Activated CD4-positive, alpha-beta memory T cell treated with anti-CD3 and anti-CD28 coated beads, Interleukin-2, amount 10 ng/mL, durations not matched to agents 7 days and 5 days (primary cell): Measurements from ENCODE around the gene SFMBT2. TPM values are rescaled to one million over a fixed set of nuclear protein-coding genes. Genes with fewer than 3 reads are reported as not detected.
"Not testable (repeated sequence)": the region's sequence is repeated elsewhere in the genome, so short reads cannot be mapped to it uniquely, and the experiment has no call there.

ENCODE experiments used
- CTCF ChIA-PET: fragments of 350-600 bp; sonication (Branson Sonifier 250); formaldehyde crosslinking; loops from one replicate; lab custom pipeline; 2021; ENCODE audit warnings: antibody characterized with exemption, inconsistent platforms; lab: Charles Lee
- POLR2A ChIA-PET: fragments of 350-600 bp; sonication (Branson Sonifier 250); formaldehyde crosslinking; loops from one replicate; lab custom pipeline; 2021; ENCODE audit warnings: antibody characterized with exemption; lab: Charles Lee
- DNase-seq: peaks from one replicate; pipeline ENCODE4 v3.0.0-alpha.2; 2020
- H3K27ac Mint-ChIP-seq: one replicate; pipeline ENCODE4 v1.8.0; 2021; ENCODE audit warnings: mild to moderate bottlenecking, mixed read lengths
- H3K27me3 Mint-ChIP-seq: one replicate; pipeline ENCODE4 v1.8.0; 2021; ENCODE audit warnings: mixed read lengths
- H3K36me3 Mint-ChIP-seq: one replicate; pipeline ENCODE4 v1.8.0; 2021; ENCODE audit warnings: low read depth, mixed read lengths
- H3K4me1 Mint-ChIP-seq: one replicate; pipeline ENCODE4 v1.8.0; 2021; ENCODE audit warnings: mixed read lengths
- H3K4me3 Mint-ChIP-seq: one replicate; pipeline ENCODE4 v1.8.0; 2021; ENCODE audit warnings: mild to moderate bottlenecking, mixed read lengths
- H3K9me3 Mint-ChIP-seq: one replicate; pipeline ENCODE4 v1.8.0; 2021; ENCODE audit warnings: mixed read lengths
- total RNA-seq, 2 experiments: library from RNA; stranded (reverse); gene quantifications; one replicate each; pipeline ENCODE4 v1.2.3, GENCODE V29; 2021

SFMBT2 gene
- total RNA-seq, 2 experiments from 2014 or later: 25.8 to 27.0 TPM

DNA sequence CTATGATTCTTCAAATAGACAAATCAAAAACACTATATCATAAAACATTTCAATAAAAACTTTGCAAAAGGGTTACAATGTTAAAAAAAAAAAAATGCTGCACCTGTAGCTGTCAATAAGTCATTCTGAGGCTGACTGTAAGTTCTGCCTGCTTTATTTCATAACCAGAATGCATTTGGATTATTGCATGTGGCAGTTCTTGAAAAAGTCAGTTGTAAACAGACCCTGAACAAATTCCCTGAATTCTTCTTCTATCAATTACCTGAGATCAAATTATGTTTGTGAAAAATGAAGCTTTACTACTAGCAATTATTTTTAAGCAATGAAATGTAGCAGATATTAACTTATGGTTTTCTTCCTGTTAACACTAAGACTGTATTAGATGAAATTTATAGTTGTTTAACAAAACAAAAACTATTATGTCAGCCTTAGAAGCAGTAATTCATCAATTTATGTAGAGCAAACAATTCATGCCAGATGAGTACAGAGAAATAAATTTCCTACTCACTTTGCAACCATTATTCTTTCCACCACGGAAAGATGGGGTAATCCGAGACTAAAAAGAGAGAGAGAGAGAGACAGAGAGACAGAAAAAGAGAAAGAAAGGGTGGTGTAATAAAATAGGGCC is 107.8 kb downstream of the SFMBT2 start:
- CTCF ChIA-PET: no interaction called here
- H3K9me3 Mint-ChIP-seq: peaks cover 4% of the 10 kb centered on the region
- peaks cover 23% of the 10 kb centered on the region for H3K36me3 Mint-ChIP-seq
- POLR2A ChIA-PET: no interaction called here
- H3K27ac Mint-ChIP-seq: no peak overlapping the region
- no peaks in the 10 kb centered on the region for H3K4me1 Mint-ChIP-seq
- H3K27me3 Mint-ChIP-seq: no peaks in the 10 kb centered on the region
- H3K4me3 Mint-ChIP-seq: no peak overlapping the region
- no peak for DNase-seq

DNA sequence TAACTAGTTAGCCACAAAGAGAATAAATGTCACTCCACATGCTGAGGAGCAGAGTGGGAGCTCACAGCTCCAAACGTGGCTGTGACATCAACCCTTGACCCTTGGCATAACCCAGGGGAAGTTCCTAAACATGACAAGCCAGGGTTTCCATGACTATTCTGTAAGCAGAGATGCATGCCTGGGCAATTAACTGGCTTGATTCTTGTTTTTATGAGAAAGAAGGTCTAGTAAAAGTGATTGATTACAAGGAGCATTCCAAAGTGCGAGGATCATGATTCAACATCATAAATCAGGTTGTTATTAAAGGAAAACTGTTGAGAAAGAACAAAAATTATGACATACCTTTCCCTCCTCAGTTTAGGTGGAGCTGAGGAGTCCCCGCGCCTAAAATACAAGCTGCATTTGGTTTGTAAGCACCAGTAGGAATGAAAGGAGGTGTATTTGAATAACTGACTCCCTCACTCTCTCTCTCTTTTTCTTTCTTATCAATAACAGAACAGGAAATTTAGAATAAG is 108.4 kb downstream of the SFMBT2 start:
- CTCF ChIA-PET: no interaction called here
- POLR2A ChIA-PET: no interaction called here
- peaks cover 27% of the 10 kb centered on the region for H3K36me3 Mint-ChIP-seq

DNA sequence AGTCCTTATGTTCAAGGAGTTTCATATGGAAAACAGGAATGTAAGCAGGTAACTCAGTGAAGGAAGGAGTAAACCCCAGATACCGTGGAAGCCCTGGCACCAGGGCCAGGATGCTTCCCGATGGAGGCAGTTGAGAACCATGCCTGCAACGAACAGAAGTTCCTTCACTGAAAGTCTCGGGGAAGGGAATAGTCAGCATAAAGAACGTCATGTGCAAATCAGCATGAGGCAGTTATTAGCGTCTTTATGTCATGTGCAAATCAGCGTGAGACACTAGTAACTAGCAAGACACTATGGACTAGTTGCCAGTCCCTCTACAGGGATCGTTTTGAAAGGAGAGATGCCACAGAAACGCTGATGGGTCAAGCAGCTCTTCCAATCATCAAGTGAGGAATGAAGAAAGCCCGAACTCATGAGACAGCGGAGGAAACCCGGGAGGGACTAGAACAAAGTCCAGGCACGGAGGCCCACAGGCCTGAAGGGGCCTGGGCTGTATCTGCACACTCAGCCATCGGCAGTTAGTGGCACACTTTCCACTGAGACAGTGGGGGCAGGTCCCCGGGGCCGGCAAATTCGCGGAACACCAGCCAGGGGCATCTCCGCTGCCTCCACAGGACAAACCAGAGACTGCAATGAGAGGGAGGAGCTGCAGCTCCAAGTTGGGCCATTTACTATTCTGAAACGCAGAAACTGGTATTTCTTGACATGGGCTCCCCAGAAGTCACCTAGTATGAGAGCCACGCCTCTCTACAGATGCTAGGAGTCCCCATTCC is 109.6 kb downstream of the SFMBT2 start:
- peaks cover 35% of the 10 kb centered on the region for H3K36me3 Mint-ChIP-seq

More for the DNA sequence above, 108.4 kb downstream of the SFMBT2 start:
- H3K9me3 Mint-ChIP-seq: peaks cover 3% of the 10 kb centered on the region
- H3K4me3 Mint-ChIP-seq: no peak overlapping the region
- H3K4me1 Mint-ChIP-seq: no peaks in the 10 kb centered on the region
- no peak for DNase-seq
- no peaks in the 10 kb centered on the region for H3K27me3 Mint-ChIP-seq
- H3K27ac Mint-ChIP-seq: no peak overlapping the region

DNA sequence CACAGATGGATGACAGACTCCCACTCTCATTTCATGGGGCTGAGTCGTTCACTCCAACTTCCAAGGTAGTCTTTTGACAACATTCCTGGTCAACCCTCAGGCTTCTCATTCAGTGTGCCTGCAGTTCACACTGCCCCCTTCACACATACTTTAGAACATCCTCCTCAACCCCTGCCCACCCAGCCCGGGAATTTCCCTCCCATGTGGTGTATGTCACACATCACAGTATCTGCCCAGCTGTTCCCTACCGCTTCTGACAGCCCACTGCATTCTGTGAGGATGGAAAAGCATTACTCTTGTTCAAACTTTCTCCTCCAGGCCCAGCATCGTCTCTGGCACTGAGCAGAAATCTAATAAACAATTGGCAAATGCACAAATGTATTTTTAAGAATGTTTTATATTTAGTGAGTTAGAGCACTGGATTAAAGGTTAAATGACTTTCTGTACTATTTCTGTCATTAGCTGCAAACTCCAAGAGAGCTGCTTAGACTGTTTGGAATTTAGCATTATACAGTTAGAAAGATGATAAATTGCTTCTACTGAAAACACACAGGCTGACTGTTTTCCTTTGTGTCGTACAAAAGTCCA is 110.4 kb downstream of the SFMBT2 start:
- Mint-ChIP-seq H3K27me3 (no peaks in the 10 kb centered on the region), H3K36me3 (peaks cover 35% of the 10 kb centered on the region)
- POLR2A ChIA-PET: no interaction called here

More for the DNA sequence above, 109.6 kb downstream of the SFMBT2 start:
- DNase-seq: no peak
- ChIA-PET POLR2A (no interaction called here), CTCF (no interaction called here)
- Mint-ChIP-seq H3K4me1 (peaks cover 7% of the 10 kb centered on the region), H3K27me3 (no peaks in the 10 kb centered on the region), H3K9me3 (no peaks in the 10 kb centered on the region), H3K4me3 (no peak overlapping the region), H3K27ac (no peak overlapping the region)

DNA sequence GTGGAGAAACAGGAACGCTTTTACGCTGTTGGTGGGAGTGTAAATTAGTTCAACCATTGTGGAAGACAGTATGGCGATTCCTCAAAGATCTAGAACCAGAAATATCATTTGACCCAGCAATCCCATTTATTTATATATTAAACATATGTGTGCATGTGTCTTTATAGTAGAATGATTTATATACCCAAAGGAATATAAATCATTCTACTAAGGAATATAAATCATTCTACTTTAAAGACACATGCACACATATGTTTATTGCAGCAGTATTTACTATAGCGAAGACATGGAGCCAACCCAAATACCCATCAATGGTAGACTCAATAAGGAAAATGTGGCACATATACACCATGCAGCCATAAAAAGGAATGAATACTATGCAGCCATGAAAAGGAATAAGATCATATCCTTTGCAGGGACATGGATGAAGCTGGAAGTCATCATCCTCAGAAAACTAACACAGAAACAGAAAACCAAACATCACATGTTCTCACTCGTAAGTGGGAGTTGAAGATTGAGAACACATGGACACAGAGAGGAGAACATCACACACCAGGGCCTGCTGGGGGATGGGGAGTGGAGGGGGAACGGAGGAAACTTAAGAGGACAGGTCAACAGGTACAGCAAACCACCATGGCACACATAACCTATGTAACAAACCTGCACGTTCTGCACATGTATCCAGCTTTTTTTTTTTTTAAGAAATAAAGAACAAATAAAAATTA is 111.1 kb downstream of the SFMBT2 start:
- H3K4me1 Mint-ChIP-seq, POLR2A ChIA-PET, CTCF ChIA-PET: not testable (repeated sequence)

More for the DNA sequence above, 110.4 kb downstream of the SFMBT2 start:
- Mint-ChIP-seq H3K9me3 (no peaks in the 10 kb centered on the region), H3K4me1 (peaks cover 7% of the 10 kb centered on the region), H3K4me3 (no peak overlapping the region), H3K27ac (no peak overlapping the region)
- CTCF ChIA-PET: no interaction called here
- no peak for DNase-seq

DNA sequence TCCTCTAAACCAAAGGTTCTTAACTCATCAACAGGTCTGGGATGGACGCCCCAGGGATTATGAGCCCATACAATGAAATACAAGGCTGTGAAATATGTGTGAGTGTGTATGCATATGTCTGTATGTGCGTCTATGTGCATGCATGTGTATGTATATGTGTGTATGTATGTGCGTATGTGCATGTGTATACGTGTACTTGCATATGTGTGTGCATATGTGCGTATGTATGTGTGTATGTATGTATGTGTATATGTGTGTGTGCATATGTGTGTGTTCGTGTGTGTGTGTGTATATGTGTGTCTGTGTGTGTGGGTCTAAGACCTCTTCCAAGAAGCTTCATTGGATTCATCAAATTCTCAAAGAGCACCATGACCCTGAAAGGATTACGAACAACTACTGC is 112.3 kb downstream of the SFMBT2 start:
- no peak for DNase-seq
- H3K27ac Mint-ChIP-seq: no peak overlapping the region
- no peak overlapping the region for H3K4me3 Mint-ChIP-seq
- no peaks in the 10 kb centered on the region for H3K27me3 Mint-ChIP-seq
- no peaks in the 10 kb centered on the region for H3K9me3 Mint-ChIP-seq
- ChIA-PET POLR2A (no interaction called here), CTCF (no interaction called here)
- H3K36me3 Mint-ChIP-seq: peaks cover 28% of the 10 kb centered on the region
- H3K4me1 Mint-ChIP-seq: peaks cover 7% of the 10 kb centered on the region

More for the DNA sequence above, 111.1 kb downstream of the SFMBT2 start:
- not testable (repeated sequence) for H3K27me3 Mint-ChIP-seq, H3K9me3 Mint-ChIP-seq, DNase-seq, H3K4me3 Mint-ChIP-seq, H3K27ac Mint-ChIP-seq
- H3K36me3 Mint-ChIP-seq: peaks cover 29% of the 10 kb centered on the region

DNA sequence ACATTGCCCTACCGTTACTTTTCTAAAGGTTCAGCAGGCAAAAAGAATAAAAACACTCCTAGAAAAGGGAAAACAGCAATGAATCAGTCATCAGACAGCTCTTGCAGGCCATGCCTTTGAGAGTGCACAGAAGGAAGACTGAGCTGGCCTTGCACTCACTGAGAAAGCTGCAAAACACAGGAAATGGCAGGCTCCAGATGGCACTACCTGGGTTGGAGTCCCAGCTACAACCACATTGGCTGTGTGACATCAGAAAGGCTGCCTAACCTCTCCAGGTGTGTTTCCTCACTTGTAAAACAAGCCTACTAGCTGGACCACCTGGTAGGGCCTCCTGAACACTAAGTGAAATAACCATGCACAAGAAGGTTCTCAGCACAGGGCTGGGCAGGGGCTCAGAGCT is 113.7 kb downstream of the SFMBT2 start:
- POLR2A ChIA-PET: no interaction called here
- H3K4me1 Mint-ChIP-seq: peaks cover 7% of the 10 kb centered on the region
- no peaks in the 10 kb centered on the region for H3K9me3 Mint-ChIP-seq
- no peak for DNase-seq
- CTCF ChIA-PET: no interaction called here
- H3K27me3 Mint-ChIP-seq: no peaks in the 10 kb centered on the region
- no peak overlapping the region for H3K27ac Mint-ChIP-seq
- no peak overlapping the region for H3K4me3 Mint-ChIP-seq
- H3K36me3 Mint-ChIP-seq: peaks cover 27% of the 10 kb centered on the region

DNA sequence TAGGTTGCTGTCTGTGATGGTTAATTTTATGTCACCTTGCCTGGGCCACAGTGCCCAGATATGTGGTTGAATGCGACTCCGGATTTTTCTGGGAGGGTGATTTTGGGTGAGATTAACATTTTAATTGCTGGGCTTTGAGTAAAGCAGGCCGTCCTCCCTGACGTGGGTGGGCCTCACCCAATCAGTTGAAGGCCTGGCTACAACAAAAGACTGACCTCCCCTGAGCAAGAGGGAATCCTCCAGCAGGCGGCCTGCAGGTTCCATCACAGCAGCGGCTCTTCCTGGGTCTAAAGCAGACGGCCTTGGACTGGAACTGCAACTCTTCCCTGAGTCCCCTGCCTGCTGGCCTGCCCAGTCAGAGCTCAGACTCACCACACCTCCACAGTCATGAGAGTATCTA is 114.2 kb downstream of the SFMBT2 start:
- Mint-ChIP-seq H3K36me3 (peaks cover 24% of the 10 kb centered on the region), H3K27me3 (no peaks in the 10 kb centered on the region), H3K9me3 (no peaks in the 10 kb centered on the region), H3K4me1 (peaks cover 7% of the 10 kb centered on the region), H3K4me3 (no peak overlapping the region), H3K27ac (no peak overlapping the region)
- DNase-seq: no peak
- POLR2A ChIA-PET: no interaction called here
- CTCF ChIA-PET: no interaction called here

DNA sequence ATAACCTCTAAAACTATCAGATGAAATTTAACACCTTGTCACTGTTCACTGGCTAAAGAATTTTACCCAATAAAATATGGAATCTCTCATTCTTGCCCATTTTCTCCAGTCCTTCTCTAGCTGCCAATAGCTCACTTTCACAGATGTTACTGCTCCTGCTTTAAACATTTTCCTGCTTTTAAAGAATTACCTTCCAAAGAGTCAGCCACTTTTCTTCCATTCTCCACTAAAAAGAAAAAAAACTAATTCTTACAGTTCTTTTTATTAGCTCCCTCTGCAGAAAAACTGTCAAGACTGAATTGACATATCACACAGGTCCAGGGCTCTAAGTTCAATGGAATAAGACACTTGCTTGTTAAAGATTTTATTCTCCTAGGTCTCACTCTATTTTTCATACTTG is 114.8 kb downstream of the SFMBT2 start:
- ChIA-PET POLR2A (no interaction called here), CTCF (no interaction called here)
- no peaks in the 10 kb centered on the region for H3K9me3 Mint-ChIP-seq
- H3K27ac Mint-ChIP-seq: no peak overlapping the region
- peaks cover 27% of the 10 kb centered on the region for H3K36me3 Mint-ChIP-seq
- peaks cover 7% of the 10 kb centered on the region for H3K4me1 Mint-ChIP-seq
- DNase-seq: no peak
- H3K4me3 Mint-ChIP-seq: no peak overlapping the region
- no peaks in the 10 kb centered on the region for H3K27me3 Mint-ChIP-seq

DNA sequence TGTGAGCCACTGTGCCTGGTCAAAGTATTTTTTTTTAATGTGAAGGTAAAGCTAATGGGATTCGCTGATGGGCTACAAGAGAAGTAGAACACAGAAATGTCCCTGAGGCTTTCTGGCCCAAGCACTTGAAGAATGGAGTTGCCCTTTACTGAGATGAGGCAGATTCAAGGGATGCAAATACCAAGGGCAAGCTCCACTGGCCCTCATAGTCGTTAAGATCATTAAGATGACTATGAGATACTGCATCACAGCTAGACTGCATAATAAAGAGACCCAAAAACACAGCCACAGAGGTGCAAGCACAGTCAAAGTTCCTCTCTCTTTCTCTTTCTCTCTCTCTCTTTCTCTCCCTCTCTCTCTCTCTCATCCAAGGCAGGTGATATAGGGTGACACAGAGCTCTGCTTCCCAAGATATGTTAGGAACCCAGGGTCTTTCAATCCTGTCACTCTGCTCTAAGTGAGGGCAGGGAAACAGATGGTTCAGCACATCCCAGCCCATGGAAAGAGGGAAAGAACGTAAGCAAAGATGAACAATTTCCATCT is 117.4 kb downstream of the SFMBT2 start:
- peaks cover 18% of the 10 kb centered on the region for H3K36me3 Mint-ChIP-seq
- H3K27ac Mint-ChIP-seq: no peak overlapping the region
- ChIA-PET CTCF (no interaction called here), POLR2A (no interaction called here)
- no peaks in the 10 kb centered on the region for H3K27me3 Mint-ChIP-seq
- no peak for DNase-seq
- peaks cover 7% of the 10 kb centered on the region for H3K4me1 Mint-ChIP-seq
- H3K9me3 Mint-ChIP-seq: no peaks in the 10 kb centered on the region
- no peak overlapping the region for H3K4me3 Mint-ChIP-seq

DNA sequence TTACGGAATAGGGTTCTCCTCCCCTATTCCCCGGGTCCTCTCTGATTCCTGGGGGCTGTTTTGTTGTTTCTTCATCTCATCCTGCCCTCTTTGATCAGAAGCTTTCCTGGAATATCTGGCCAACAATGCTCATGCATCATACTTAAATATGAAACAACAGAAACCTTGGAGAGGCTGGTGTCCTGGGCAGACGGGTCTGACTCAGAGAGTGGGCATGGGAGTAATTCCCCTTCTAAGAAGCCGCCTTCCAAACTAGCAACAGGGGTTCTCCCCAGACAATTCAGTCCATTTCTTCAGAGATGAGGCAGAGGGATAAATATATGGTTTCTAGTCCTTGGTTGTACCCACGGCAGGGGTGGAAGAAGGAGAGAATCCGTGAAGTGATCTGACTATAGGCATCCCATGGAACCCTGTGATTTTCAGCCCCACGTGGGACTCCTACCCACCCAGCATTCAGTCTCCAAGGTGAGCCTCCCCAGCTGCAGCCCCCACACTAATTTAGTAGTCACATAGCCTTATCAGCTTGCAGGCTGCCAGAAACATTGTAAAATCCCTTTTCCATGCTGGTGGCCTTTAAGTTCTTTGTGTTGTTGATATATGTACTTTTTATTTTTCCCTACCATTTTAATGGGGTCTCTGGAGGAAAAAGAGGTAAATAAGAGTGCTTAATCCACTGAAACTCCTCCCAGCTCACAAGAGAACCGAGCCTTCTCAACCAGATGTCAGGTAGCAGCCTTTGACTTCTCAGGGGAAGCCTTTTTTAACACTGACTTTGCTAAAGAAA is 119.2 kb downstream of the SFMBT2 start:
- Mint-ChIP-seq H3K4me1 (peaks cover 2% of the 10 kb centered on the region), H3K36me3 (peaks cover 8% of the 10 kb centered on the region), H3K9me3 (no peaks in the 10 kb centered on the region), H3K4me3 (no peak overlapping the region), H3K27ac (no peak overlapping the region), H3K27me3 (no peaks in the 10 kb centered on the region)
- ChIA-PET POLR2A (no interaction called here), CTCF (no interaction called here)
- DNase-seq: no peak

DNA sequence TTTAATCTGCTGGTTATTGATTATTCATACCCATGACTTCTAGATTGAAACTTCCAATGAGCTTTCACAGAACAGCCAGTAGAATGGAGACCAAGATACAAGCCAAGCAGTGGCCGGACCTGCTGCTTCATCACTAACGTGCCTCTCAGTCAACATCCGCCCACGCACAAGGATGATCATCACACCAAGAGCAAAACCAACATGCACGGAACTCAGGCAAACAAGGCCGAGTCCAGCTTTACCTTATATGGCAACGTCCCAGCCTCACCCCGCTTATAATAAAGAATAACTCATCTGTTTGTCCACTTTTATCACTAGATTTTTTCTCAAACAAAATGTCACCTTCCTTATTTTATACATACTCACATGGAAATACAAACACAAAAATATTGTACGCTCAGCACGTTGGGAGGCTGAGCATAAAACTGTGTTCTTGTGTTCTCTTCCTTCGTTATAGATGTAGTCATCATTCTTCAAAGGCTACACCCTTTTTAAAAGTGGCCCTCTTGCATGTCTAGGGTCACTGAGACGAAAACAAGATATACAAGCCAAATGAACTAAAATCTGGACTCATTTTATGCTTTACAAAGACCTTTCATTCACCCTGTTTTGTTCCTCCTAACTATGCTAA is 122.7 kb downstream of the SFMBT2 start:
- Mint-ChIP-seq H3K27ac (no peak overlapping the region), H3K9me3 (no peaks in the 10 kb centered on the region), H3K27me3 (no peaks in the 10 kb centered on the region), H3K4me3 (no peak overlapping the region), H3K4me1 (peaks cover 10% of the 10 kb centered on the region), H3K36me3 (peaks cover 6% of the 10 kb centered on the region)
- DNase-seq: no peak
- ChIA-PET POLR2A (no interaction called here), CTCF (interaction anchor here (0.5 kb wide), 1 partner anchor 58 kb away, joined by 4 read pairs; no protein-coding TSS in a partner anchor)
